Ovary (tissue), 9 donors: ENCODE measurements around the gene MEDAG. TPM values are rescaled to one million over a fixed set of nuclear protein-coding genes. Genes with fewer than 3 reads are reported as not detected.

Experiments used
- DNase-seq, 5 donors: peaks; one replicate each; pipeline ENCODE4 v3.0.0-alpha.2; 2019 to 2020
- H3K27ac ChIP-seq, 2 donors: fragments of 200-600 bp; one replicate each; pipeline versions ENCODE4 v1.5.1 to v1.8.0; 2019 to 2022
- H3K27me3 ChIP-seq: fragments of 200-600 bp; one replicate; pipeline ENCODE4 v1.8.0; 2022
- H3K36me3 ChIP-seq: fragments of 200-600 bp; sonication (generic); one replicate; pipeline ENCODE4 v1.5.1; 2019
- H3K4me1 ChIP-seq: one replicate; pipeline ENCODE4 v1.8.1; 2013; ENCODE audit warnings: mild to moderate bottlenecking, moderate library complexity; ENCODE audit not compliant: insufficient read depth
- H3K4me3 ChIP-seq: fragments of 200-600 bp; sonication (generic); one replicate; pipeline ENCODE4 v1.5.1; 2017
- H3K9me3 ChIP-seq, 2 donors: fragments of 200-600 bp in 1 of 2; sonication (generic) in 1 of 2; one replicate each; pipeline versions ENCODE4 v1.5.1 to v1.8.1; 2013 to 2019; ENCODE audit warnings: mild to moderate bottlenecking in 1 of 2, moderate library complexity in 1 of 2
- EP300 ChIP-seq: sonication (generic); formaldehyde crosslinking; IDR thresholded peaks from one replicate; pipeline ENCODE4 v1.6.1; 2017; ENCODE audit warnings: antibody characterized with exemption
- POLR2A ChIP-seq: fragments of 450-650 bp; IDR thresholded peaks from one replicate; pipeline ENCODE4 v1.6.1; 2017; ENCODE audit warnings: antibody characterized with exemption, mild to moderate bottlenecking, moderate library complexity
- WGBS, 3 donors: extraction: QIAGEN DNeasy Blood & Tissue Kit in 1 of 3; methylation state at CpG; one replicate each; pipeline versions ENCODE4 v1.1.5 to v1.1.7; 2013 to 2017; 5-methylcytosine and 5-hydroxymethylcytosine counted together
- intact Hi-C, 4 donors: fragments of 100-400 bp; cut with DNase I; formaldehyde crosslinking; loops; one replicate each; pipeline versions ENCODE4 v1.11.0 to v1.15.1; 2022 to 2023
- polyA plus RNA-seq, 2 donors: library from polyadenylated mRNA; stranded (reverse); fragments of 200-250 nt in 1 of 2; fragments of 350-450 nt in 1 of 2; fragmentation: Illumina TruSeq in 1 of 2; extraction: RNeasy Lipid Tissue Mini Kit (QIAGEN cat#74804) in 1 of 2; gene quantifications; one replicate each; pipeline ENCODE4 v1.2.3, GENCODE V29; 2013 to 2014
- total RNA-seq, 7 donors: library from RNA; depleted of rRNA in 2 of 7; stranded (reverse); fragments of >200 nt in 2 of 7; fragmentation: NEBNext Ultra II Directional in 3 of 7; extraction: Animal tissue kit (Norgen Biotek cat#: 25700) in 3 of 7; gene quantifications; one replicate each; pipeline versions ENCODE4 v1.1.0 to v1.2.4, GENCODE V29; 2016 to 2023
- TF ChIP-seq, protein P1 (sequence below), 3 donors: fragments of 450-650 bp in 2 of 3; fragments of 200-600 bp in 1 of 3; IDR thresholded peaks; one replicate each; pipeline versions ENCODE4 v1.5.1 to v1.8.0; 2016 to 2022; ENCODE audit warnings: antibody characterized with exemption in 3 of 3, mild to moderate bottlenecking in 1 of 3
- donor health status: DM: no; HTN: no; CAD: no; lungs with moderate emphysema.
- donor health status: DM: no; HTN: no; CAD: no.
- donor health status: Bipolar disorder and iron deficiency.
- donor health status: DM: yes; HTN: yes; CAD: no.
- donor health status: DM: no; HTN: no; CAD: no.
- donor health status: DM: yes; HTN: yes; CAD: no.

The MEDAG gene
- total and polyA plus RNA-seq, 9 donors: 3.5 to 44.0 (median 17.2) TPM

- peak overlapping the region; percentile 65 to 81 for H3K27ac ChIP-seq
- WGBS, 3 donors: 87 to 91% (median 87%) methylated on average over 7 of the region's 7 CpGs
- TF ChIP-seq POLR2A (no peak), EP300 (no peak)
- TF ChIP-seq, protein P1, sequence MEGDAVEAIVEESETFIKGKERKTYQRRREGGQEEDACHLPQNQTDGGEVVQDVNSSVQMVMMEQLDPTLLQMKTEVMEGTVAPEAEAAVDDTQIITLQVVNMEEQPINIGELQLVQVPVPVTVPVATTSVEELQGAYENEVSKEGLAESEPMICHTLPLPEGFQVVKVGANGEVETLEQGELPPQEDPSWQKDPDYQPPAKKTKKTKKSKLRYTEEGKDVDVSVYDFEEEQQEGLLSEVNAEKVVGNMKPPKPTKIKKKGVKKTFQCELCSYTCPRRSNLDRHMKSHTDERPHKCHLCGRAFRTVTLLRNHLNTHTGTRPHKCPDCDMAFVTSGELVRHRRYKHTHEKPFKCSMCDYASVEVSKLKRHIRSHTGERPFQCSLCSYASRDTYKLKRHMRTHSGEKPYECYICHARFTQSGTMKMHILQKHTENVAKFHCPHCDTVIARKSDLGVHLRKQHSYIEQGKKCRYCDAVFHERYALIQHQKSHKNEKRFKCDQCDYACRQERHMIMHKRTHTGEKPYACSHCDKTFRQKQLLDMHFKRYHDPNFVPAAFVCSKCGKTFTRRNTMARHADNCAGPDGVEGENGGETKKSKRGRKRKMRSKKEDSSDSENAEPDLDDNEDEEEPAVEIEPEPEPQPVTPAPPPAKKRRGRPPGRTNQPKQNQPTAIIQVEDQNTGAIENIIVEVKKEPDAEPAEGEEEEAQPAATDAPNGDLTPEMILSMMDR (IDR thresholded peaks at IDR 0.05): no peak
- no peaks in the 10 kb centered on the region for H3K27me3 ChIP-seq
- intact Hi-C loops: loop anchor here in 1 of 4 donors (10.0 kb wide), 2 partner anchors 409 to 729 kb away; no protein-coding TSS in a partner anchor
- no peak for DNase-seq
- peaks cover 18% of the 10 kb centered on the region for H3K4me1 ChIP-seq
- H3K4me3 ChIP-seq: no peak overlapping the region
- no peaks in the 10 kb centered on the region for H3K9me3 ChIP-seq
- H3K36me3 ChIP-seq: no peaks in the 10 kb centered on the region
These were observed 42.3 kb upstream of the MEDAG start for GRCh38 chr13:30863796-30864195.

DNA sequence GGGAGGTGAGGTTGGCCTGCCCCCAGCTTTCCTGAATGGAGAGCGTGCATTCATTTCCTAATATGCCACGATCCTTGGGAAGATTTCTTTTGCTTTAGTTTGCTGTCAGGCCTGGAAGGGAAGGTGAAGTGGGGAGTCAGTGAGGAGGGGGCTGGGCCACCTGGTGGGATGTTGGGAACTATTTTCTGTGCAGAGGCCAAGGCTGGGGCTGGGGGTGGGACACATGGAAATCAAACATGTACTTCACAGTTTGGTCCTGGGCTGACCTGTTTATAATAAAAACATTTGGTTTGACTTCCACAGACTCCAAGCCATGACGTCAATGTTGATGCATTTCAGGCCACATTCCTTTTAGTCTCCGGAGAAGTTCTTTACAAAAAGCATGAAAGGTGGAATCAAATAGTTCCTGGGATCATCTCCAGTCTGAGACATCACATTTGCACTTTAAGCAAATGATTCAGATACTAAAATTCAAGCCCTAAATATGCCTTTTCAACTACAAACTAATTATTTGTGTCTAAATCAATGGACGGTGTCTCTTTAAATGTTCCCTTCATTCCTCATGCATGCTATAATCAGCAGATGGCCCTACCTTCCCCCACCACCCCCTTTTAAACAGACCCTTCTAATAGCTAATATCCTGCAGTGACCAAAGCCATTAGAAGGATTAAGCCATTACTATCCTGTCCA lies 41.5 kb upstream of the MEDAG start:
- Histone ChIP-seq H3K9me3 (no peaks in the 10 kb centered on the region), H3K27ac (peak overlapping the region; percentile 65 to 81), H3K4me1 (peaks cover 21% of the 10 kb centered on the region), H3K36me3 (no peaks in the 10 kb centered on the region), H3K27me3 (no peaks in the 10 kb centered on the region), H3K4me3 (no peak overlapping the region)
- TF ChIP-seq POLR2A: no peak
- peak; percentile 41 to 72 (median 47) for DNase-seq
- WGBS, 3 donors: 18% methylated on average over 5 of the region's 5 CpGs
- intact Hi-C loops: loop anchor here in 2 of 4 donors (5.0 to 10.0 kb wide), 6 partner anchors 62 to 730 kb away; partner anchors contain the start of gene USPL1 (in 1 of the 2)

GRCh38 chr13:30865123-30866049 lies 40.7 kb upstream of the MEDAG start:
- no peaks in the 10 kb centered on the region for H3K27me3 ChIP-seq
- WGBS, 3 donors: 10 to 13% (median 11%) methylated on average over 17 of the region's 17 CpGs
- H3K27ac ChIP-seq: peak overlapping the region; percentile 65 to 81
- H3K9me3 ChIP-seq: no peaks in the 10 kb centered on the region
- peak; percentile 79 to 86 (median 81) for DNase-seq
- intact Hi-C loops: loop anchor here in 2 of 4 donors (5.0 to 10.0 kb wide), 6 partner anchors 63 to 731 kb away; partner anchors contain the start of gene USPL1 (in 1 of the 2)
- TF ChIP-seq, protein P1 (IDR thresholded peaks at IDR 0.05): peak; percentile 77 to 92 (median 92)
- TF ChIP-seq POLR2A (peak; percentile 20), EP300 (no peak)
- H3K36me3 ChIP-seq: no peaks in the 10 kb centered on the region
- H3K4me1 ChIP-seq: peaks cover 23% of the 10 kb centered on the region
- no peak overlapping the region for H3K4me3 ChIP-seq

DNA sequence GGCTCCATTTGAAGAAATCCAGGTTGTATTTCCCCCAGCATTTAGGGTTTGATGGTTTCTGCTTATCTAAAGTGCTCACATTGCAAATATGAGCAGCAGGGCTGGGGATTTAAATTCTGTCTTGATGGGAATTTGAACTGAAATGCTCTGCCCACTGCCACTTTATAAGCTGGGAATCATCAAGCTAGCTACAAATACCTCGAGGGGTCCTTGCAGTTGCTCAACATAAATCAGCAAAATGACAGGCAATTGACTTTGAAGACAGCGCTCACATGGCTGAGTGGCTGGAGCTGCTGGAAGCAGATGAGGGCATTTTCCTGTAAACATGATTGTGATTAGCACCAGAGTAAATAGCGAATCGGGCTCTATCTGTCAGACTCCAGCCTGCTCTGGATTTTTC lies 39.4 kb upstream of the MEDAG start:
- Histone ChIP-seq H3K9me3 (no peaks in the 10 kb centered on the region), H3K36me3 (no peaks in the 10 kb centered on the region), H3K4me3 (no peak overlapping the region), H3K4me1 (peaks cover 25% of the 10 kb centered on the region), H3K27me3 (no peaks in the 10 kb centered on the region), H3K27ac (peak overlapping the region in 1 of 2 donors; percentile 81)
- DNase-seq: no peak
- TF ChIP-seq, protein P1 (IDR thresholded peaks at IDR 0.05): no peak
- TF ChIP-seq EP300: no peak
- no peak for TF ChIP-seq POLR2A
- intact Hi-C loops: loop anchor here in 2 of 4 donors (5.0 to 10.0 kb wide), 6 partner anchors 64 to 732 kb away; partner anchors contain the start of gene USPL1 (in 1 of the 2)
- WGBS, 3 donors: 30 to 35% (median 34%) methylated on average over 4 of the region's 4 CpGs
